SH-SY5Y (cell line): Measurements from ENCODE around the gene LIX1.

Experiments
- GATA2 ChIP-seq: IDR thresholded peaks from 2 replicates; pipeline ENCODE4 v1.6.1; 2011; ENCODE audit warnings: mild to moderate bottlenecking, low read depth, low read length
- GATA3 ChIP-seq: IDR thresholded peaks from 2 replicates; pipeline ENCODE4 v1.6.1; 2011; ENCODE audit warnings: low read depth, mild to moderate bottlenecking, low read length, moderate library complexity

GRCh38 chr5:97125125-97125683, 17.2 kb downstream of the LIX1 start:
- TF ChIP-seq GATA2 (no peak), GATA3 (no peak)
